ENCODE results near the gene RBMS1.
"Not testable (repeated sequence)": the region's sequence is repeated elsewhere in the genome, so short reads cannot be mapped to it uniquely, and the experiment has no call there.

Gene RBMS1

DNA sequence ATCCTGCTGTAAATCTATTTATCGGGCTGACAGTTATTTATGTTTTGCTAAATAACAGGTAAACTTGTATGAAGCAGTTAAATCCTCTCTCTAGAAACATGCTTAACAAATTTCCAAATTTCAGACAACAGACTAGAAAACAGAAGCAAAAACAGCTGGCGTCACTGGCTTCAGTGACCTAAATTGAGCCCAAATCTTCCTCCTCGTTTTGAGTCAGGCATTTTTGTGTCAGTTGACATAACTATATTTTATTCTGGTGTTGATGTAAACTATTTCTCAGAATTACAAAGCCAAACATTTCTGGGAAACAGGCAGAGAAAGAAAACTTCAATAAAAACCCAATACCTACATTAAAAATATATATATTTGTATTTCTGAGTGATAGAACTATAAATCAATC is 21.7 kb downstream of the RBMS1 start:
- DNase-seq: no peak

DNA sequence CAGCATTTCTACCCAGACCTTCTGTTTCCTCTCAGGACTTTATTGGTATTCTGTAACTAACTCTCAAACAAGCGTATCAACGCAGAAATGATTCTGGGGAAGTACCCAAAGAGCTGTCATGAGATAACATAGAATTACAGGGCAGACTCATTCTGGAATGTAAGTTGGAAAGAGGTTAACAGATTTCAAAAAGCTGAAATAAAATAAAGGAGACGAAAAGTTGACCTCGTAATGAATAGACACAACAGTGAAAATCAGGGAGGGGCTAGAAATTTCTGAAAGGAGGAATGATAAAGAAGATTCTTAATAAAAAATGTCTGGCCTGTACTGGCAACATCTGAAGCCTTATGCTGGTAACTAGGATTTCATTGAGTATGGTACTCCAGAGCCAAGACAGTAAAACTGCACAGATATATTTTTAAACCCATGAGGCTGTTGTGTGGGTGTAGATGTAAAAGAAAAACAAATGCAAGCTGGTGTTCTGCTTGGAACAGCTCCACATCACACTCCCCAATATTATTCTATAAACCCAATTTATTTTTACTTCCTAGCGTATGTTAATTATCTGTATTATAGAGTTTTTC is 23.9 kb downstream of the RBMS1 start:
- DNase-seq: no peak

DNA sequence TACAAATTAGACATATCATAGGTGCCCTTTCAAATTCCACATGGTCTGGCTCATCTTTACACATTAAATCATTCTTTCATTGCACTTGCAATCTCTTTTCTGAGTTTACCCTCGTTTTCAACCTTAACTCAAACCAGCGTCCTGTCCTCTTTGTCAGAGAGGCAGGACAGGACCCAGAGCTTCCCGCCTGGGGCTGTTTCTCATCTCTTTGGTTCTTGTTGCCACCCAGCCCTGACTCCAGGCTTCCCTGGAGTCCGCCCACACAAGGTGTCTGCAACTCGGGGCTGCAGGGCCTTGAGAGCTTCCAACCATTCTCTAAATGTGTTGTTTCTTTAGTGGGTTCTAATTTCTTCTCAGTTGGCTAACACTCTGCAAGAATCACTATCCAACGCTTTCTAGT is 24.4 kb downstream of the RBMS1 start:
- no peak for DNase-seq

DNA sequence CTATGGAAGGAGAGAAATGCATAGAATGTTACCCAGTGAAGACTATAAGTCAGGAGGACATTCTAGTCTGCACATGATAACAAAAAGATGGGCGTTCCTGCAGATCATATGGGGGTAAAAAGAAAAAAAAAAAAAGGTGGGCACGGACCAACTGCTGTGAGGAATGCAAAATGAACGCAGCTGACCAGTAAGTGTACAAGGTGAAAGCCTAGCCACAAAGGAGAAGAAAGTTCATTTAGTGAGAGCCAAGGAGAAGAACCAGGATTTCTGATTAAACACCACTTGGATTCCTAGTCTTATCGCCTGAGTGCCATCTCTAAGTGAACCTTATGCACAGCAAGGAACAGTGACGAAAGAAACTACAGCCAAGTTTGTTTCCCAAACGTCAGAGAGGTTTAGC is 26.5 kb downstream of the RBMS1 start:
- DNase-seq: no peak

DNA sequence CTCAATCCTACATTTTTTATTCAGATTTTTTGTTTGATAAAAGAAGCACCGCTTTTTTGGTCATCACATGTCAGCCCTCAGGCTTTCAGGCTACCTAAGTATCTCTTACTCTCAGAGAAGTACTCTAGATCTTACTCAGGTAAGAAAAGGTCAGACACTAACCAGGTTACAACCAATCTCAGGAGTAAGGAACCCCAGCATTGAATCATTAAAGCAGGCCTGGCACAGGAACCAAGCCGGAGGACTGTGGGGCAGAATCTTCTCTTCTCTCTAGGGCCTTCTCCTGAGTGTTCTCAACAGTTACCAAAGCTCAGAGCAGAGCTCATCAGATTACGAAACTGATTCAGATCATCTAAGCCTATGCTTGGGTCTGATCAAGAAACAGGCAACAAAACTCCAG is 28.2 kb downstream of the RBMS1 start:
- DNase-seq: no peak

DNA sequence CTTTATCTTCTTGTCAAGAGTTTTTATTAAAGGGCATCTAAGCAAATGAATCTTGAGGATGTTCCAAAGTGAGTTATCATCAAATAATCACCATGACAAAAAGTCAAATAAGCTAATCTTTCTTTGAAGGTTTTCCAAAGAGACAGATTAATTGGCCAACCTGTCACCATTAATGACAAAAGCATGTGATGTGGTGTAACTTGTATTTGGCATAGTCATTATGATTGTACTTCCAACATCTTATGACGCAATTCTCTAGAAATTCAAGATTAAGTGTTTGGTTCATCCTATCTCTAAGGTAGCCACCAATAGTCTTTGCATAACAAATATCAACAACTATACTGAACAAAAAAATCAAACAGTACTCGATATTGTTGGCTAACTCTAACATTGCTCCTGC is 28.6 kb downstream of the RBMS1 start:
- no peak for DNase-seq

DNA sequence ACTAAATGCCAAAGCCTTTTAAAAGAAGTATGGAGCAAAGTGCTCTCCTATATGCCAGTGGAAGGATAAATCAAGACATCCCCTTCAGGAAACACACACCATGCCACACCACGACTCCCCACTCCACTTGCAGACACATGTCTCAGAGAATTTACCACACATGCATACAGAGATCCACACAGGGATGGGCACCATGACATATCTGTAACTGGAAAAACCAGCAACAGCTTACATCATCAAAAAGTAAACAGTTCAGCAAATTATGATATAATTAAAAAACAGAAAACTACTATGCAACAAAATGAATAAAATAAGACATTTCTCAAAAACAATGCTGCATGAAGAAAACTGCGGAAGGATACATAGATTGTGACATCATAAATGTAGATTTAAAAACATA is 29.6 kb downstream of the RBMS1 start:
- DNase-seq: no peak

DNA sequence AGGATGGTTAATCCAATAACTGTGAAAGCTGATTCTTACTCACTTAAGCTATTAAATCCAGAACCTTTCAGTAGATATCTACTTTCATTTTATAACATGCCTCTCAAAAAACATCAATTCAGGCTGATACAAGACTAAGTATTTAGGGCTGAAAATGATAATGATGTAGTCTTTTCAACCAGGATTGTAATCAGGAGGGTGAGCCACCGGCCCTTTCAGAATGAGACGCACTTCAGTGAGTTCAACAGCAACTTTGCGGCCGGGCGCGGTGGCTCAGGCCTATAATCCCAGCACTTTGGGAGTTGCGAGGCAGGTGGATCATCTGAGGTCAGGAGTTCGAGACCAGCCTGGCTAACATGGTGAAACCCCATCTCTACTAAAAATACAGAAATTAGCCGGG is 30.4 kb downstream of the RBMS1 start:
- no peak for DNase-seq

DNA sequence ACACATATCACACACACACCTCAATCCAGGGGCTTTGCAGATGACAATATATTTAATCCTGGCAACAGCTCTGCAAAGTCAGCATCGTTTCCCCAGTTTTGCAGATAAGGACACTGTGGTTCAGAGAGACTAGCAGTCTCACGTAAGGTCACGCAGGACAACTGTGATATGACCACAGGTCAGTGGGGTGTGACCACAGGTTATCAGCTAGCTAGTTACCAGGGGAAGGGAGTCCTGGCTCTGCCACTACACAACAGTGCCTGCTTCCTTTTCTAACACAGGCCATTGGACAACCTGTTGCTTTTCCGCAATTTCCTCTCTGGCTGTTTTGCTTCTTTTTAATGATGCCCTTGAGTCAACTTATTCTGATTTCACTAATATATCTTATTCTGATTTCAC is 33.3 kb downstream of the RBMS1 start:
- no peak for DNase-seq

DNA sequence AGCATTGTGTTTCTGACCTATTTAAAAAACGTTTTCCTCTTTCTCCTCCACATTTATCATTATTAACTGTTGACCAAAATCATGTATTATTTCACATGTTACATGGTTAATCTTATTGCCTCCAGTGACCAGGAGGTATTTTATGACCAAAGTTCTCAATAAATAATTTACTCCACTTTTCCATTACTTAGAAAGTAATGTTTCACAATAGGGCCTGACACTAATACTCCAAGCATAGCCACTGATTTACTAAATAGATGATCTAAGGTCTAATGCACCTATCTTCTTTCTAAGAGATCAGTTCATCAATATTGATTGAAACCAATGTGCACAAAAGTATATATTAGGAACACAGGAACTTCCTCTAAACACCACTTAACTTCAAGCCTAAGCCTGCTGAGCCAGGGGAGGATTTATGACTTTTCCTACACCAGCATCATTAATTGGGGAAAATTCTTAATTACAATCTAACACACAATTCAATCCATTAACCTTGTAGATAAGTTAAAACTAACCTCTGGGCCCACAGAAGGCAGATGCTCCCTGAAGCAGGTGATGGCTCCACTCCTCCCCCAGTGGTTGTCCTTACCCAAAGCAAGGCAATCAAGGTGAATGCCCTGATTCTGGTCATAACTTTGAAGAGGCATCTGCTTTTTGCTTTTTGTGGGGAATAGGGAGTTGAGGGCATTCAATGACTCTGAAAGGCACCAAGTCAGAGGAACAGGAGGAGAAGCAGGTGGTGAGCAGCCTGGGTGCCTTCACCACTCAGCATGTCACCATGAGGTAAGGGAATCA is 33.9 kb downstream of the RBMS1 start:
- DNase-seq: no peak

DNA sequence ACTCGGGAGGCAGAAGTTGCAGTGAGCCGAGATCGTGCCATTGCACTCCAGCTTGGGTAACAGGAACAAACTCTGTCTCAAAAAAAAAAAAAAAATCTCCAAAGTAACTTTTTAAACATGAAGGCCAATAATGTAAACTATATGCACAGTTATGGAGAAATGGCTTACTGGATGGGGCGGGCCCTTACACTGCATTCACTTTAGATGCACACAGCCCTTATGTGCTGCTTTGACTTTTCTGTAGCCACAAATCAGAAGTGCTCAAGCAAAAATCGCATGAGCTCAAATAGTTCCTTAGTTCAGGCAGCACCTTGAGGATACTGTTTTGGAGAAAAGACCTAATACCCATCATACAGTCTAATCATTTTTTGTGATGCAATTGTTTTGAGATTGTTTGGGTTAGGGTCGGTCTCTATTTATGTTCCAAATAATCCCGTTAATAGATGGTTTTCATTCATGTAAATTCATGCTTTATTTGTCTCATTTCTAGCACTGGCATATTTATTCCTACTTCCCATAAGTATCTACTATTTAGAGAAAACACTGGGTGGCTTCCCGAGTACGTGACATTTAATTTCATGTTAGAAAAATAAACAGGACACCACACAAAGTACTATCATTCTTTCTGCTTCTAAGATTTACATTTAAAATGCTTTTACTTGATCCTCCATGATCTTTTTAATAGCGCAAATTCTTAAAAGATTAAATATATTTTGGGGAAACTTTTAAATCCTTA is 34.7 kb downstream of the RBMS1 start:
- DNase-seq: no peak

DNA sequence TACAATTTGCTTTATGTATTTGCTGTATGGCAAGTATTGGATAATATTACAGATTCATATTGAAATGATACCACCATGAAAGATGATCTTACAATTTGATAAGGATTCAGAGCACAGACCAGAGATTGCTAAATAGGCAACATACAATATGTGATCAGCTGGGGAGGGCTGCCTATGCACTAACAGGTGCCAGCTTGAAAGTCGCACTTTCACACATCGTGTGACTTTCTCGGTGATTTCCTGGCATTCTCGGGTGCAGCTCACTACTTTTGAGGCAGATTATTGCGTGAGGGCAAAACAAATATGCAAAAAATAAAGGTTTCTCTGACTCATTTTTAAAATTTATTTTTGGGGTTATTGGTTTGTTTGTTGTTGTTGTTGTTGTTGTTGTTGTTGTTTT is 36.0 kb downstream of the RBMS1 start:
- no peak for DNase-seq

DNA sequence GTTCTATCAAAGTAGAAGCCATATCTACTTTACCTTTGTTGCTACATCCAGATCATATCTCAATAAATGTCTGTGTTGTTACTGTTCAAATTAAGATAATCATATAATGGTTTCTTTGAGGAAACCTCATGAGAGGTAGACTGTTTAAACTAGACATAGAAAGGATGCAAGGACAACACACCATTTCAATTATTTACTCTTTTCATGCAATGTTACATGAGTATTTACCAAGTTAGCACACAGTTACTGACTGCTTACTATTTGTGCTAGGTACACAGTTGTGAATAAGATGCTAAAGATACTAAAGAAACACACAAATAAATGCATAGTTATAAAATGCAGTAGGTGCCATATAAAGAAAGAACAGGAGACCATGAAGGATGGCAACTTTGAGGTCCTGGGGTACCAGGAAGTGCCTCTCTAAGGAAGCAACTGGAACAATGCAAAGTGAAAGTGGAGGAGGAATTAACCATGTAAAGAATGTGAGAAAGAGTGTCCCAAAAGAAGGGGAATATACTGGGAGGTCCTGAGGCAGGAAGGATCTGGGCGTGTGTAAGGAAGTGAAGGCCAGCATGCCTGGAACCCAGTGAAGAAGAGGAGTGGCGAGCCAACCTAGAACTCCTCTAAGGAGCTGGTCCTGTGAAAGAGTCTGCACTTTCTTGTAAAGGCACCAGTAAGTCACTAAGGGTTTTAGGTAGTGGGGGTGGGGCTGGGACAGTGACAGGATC is 39.4 kb downstream of the RBMS1 start:
- DNase-seq: no peak

DNA sequence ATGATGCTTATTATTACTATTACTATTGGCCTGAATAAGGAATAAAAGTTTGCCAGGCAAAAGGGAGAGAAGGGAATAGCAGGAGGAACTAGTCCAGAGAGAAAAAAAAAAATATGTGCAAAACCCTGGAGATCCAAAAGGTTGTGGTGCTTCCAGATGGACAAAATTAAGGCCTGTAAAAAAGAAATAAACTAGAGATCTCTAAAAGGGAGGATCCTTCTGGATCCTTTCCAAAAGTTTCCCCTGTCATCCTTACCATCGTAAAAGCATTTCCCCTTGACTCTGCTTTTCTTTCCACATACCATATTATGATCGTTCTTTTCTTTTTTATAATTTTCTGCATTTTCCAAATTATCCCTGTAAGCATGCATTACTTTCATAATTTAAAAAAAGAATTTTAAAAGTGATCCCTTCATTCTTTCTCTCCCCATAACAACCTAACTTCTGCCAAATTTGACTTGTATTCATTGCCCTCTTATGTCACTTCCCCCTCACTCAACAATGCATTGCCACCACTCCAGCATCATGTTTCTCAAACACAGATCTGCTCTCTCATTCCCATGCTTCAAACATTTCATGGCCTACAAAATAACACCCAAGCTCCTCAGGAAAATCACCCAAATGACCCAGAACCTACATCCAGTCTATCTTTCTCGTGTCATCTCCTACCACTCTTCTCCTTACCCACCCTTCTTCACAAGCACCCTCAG is 40.3 kb downstream of the RBMS1 start:
- DNase-seq: no peak

DNA sequence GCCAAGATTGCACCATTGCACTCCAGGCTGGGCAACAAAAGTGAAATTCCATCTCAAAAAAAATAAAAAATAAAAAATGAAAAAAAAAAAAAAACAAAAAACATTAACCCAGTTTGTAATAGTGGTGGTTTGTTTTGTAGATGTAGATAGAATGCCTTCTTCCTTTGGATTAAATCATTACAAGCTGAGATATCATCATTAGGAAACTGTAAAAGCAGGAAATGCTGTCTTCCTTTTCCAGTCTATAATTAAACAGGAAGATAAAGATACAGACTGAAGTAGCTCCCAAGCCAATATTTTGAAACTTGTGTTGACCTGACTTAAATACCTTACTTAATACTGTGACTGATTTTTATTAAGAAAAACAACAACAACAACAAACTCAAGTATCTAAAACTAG is 43.1 kb downstream of the RBMS1 start:
- DNase-seq: no peak

DNA sequence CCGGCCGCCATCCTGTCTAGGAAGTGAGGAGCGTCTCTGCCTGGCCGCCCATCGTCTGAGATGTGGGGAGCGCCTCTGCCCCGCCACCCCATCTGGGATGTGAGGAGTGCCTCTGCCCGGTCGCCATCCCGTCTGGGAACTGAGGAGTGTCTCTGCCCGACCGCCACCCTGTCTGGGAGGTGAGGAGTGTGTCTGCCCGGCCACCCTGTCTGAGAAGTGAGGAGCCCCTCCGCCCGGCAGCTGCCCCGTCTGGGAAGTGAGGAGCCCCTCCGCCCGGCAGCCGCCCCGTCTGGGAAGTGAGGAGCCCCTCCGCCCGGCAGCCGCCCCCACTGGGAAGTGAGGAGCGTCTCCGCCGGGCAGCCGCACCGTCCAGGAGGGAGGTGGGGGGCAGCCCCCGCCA is 44.8 kb downstream of the RBMS1 start:
- DNase-seq: not testable (repeated sequence)

DNA sequence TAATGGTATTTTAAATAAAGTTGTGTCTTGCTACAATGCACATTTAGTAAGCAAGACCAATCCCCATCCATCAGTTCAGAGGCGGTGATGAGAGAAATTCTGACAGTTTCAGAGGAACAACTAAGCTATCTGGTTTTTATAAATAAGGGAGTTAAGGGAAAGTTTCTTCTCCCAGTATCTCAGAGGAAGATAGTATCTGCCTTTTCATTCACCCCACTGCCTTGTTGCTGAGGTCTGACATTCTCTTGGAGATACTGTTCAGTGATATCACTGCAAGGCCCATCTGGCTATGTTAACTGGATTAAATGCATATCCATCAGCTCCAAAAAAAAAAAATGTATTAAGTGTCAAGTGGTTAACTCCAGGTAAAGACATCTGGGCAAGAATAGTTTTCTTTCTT is 47.9 kb downstream of the RBMS1 start:
- DNase-seq: no peak

DNA sequence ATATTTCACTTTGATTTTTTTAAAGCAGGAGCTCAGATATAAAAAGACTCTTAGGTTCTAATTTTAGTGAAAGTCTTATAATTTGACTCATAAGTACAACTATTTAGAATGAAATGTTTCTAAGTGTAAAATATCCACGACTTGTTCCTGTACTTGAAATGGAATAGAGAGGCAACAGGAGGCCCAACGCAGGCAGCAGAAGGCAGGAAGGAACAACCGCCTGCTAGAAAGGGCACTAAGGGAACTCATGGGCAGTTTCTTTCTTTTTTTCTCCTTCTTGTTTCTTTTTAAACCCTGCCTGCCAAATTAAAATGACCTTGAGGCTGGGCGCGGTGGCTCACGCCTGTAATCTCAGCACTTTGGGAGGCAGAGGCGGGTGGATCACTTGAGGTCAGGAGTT is 51.0 kb downstream of the RBMS1 start:
- DNase-seq: no peak

DNA sequence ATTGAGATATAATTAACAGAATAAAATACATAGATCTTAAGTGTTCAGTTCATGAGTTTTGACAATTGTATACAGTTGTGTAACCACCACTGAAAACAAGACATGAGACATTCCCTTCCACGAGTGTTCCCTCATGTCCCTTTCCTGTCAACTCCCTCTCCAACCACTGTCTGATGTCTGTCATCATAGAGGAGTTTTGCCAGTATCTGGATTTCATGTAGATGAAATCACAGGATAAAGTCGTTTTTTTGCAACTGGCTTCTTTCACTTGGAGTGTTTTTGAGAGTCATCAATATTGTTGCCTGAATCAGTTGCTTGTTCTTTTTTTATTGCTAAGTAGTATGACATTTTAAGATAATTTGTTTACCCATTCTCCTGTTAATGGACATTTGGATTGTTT is 52.7 kb downstream of the RBMS1 start:
- no peak for DNase-seq

DNA sequence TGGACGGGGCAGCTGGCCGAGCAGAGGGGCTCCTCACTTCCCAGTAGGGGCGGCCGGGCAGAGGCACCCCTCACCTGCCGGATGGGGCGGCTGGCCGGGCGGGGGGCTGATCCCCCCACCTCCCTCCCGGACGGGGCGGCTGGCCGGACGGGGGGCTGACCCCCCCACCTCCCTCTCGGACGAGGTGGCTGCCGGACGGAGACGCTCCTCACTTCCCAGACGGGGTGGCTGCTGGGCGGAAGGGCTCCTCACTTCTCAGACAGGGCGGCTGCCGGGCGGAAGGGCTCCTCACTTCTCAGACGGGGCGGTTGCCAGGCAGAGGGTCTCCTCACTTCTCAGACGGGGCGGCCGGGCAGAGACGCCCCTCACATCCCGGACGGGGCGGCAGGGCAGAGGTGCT is 54.6 kb downstream of the RBMS1 start:
- DNase-seq: not testable (repeated sequence)

DNA sequence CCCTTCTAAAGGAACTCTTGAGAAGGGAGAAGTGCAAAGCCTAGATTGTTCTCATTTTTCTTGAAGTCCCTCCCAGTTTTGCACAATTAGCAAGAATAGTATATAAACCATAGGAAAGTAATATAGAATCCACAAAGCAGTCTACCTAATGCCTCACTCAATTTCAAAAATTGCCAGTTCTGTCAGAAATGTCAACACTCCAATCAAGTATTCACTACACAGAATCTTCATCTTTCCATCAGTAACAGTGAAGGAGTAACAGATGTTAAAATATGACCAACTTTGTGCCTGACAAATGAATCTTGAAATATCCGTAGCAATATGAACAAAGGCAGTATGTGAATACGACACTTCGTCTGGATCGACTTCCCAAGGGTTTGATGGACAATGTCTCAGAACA is 56.3 kb downstream of the RBMS1 start:
- DNase-seq: no peak
